Measurements from ENCODE around the gene PTBP3. TPM values are rescaled to one million over a fixed set of nuclear protein-coding genes. Genes with fewer than 3 reads are reported as not detected.

PTBP3 gene
- total RNA-seq, 1 experiment from 2014 or later: 100 TPM

- TF ChIP-seq ZNF121 (CRISPR knock-in tag; IDR thresholded peaks at IDR 0.05) (no peak), IRF1 (CRISPR knock-in tag; IDR thresholded peaks at IDR 0.05) (no peak), JAZF1 (CRISPR knock-in tag; IDR thresholded peaks at IDR 0.05) (no peak), MXD4 (CRISPR knock-in tag; IDR thresholded peaks at IDR 0.05; ENCODE audit: borderline replicate concordance) (no peak), JUN (CRISPR knock-in tag; IDR thresholded peaks at IDR 0.05) (no peak)
Measured at GRCh38 chr9:112278152-112278551, 55.3 kb downstream of the PTBP3 start (continued).

GRCh38 chr9:112274600-112274999, 58.8 kb downstream of the PTBP3 start:
- H3K9me3 Mint-ChIP-seq: no peaks in the 10 kb centered on the region
- H3K4me3 Mint-ChIP-seq: no peak overlapping the region
- POLR2A ChIA-PET: no interaction called here
- ATAC-seq: no peak
- TF ChIP-seq EMX1 (CRISPR knock-in tag; IDR thresholded peaks at IDR 0.05) (no peak), ELF4 (CRISPR knock-in tag; IDR thresholded peaks at IDR 0.05; ENCODE audit: low read depth) (no peak), ZBTB43 (CRISPR knock-in tag; IDR thresholded peaks at IDR 0.05) (no peak), ZNF671 (CRISPR knock-in tag; IDR thresholded peaks at IDR 0.05) (no peak), NFATC4 (CRISPR knock-in tag; IDR thresholded peaks at IDR 0.05) (no peak), MXD4 (CRISPR knock-in tag; IDR thresholded peaks at IDR 0.05; ENCODE audit: borderline replicate concordance) (no peak), GABPB1 (CRISPR knock-in tag; IDR thresholded peaks at IDR 0.05) (no peak), ATF6 (CRISPR knock-in tag; IDR thresholded peaks at IDR 0.05) (no peak), ATF1 (CRISPR knock-in tag; IDR thresholded peaks at IDR 0.05) (no peak), NR3C1 (CRISPR knock-in tag; conservative IDR thresholded peaks at IDR 0.05; ENCODE audit: low read depth) (no peak), NR2C2 (CRISPR knock-in tag; IDR thresholded peaks at IDR 0.05) (no peak), ZNF232 (CRISPR knock-in tag; IDR thresholded peaks at IDR 0.05) (no peak), SP1 (CRISPR knock-in tag; conservative IDR thresholded peaks at IDR 0.05) (no peak), CTCF (IDR thresholded peaks at IDR 0.05) (no peak)
- H3K4me1 Mint-ChIP-seq: peaks cover 43% of the 10 kb centered on the region
- no peak for DNase-seq (ENCODE audit: low spot score)
- H3K27me3 Mint-ChIP-seq (ENCODE audit: low read depth): no peaks in the 10 kb centered on the region
- H3K36me3 Mint-ChIP-seq: no peaks in the 10 kb centered on the region; the same call in 1 of the 2 replicates
- CTCF ChIA-PET: no interaction called here
- H3K27ac Mint-ChIP-seq: 0 out of 2 replicates have a peak overlapping the region, but pooled peaks have one; percentile 77

- POLR2A ChIA-PET: no interaction called here
- H3K9me3 Mint-ChIP-seq: no peaks in the 10 kb centered on the region
- TF ChIP-seq ZNF281 (CRISPR knock-in tag; IDR thresholded peaks at IDR 0.05) (no peak), ZMAT4 (CRISPR knock-in tag; IDR thresholded peaks at IDR 0.05) (no peak), TEAD1 (CRISPR knock-in tag; IDR thresholded peaks at IDR 0.05) (no peak), ZNF425 (CRISPR knock-in tag; conservative IDR thresholded peaks at IDR 0.05) (no peak)
- H3K4me3 Mint-ChIP-seq: no peak overlapping the region
- no peaks in the 10 kb centered on the region; the same call in 1 of the 2 replicates for H3K36me3 Mint-ChIP-seq
- no peaks in the 10 kb centered on the region for H3K27me3 Mint-ChIP-seq (ENCODE audit: low read depth)
- DNase-seq (ENCODE audit: low spot score) (no peak), ATAC-seq (no peak)
- CTCF ChIA-PET: no interaction called here
- peak overlapping the region; percentile 19; the same call in 1 of the 2 replicates for H3K27ac Mint-ChIP-seq
- peaks cover 36% of the 10 kb centered on the region for H3K4me1 Mint-ChIP-seq
Measured at GRCh38 chr9:112273876-112274275, 59.5 kb downstream of the PTBP3 start.
